Measurements from ENCODE around the gene ELL2.
"Not testable (repeated sequence)": the region's sequence is repeated elsewhere in the genome, so short reads cannot be mapped to it uniquely, and the experiment has no call there.

The ELL2 gene

DNA sequence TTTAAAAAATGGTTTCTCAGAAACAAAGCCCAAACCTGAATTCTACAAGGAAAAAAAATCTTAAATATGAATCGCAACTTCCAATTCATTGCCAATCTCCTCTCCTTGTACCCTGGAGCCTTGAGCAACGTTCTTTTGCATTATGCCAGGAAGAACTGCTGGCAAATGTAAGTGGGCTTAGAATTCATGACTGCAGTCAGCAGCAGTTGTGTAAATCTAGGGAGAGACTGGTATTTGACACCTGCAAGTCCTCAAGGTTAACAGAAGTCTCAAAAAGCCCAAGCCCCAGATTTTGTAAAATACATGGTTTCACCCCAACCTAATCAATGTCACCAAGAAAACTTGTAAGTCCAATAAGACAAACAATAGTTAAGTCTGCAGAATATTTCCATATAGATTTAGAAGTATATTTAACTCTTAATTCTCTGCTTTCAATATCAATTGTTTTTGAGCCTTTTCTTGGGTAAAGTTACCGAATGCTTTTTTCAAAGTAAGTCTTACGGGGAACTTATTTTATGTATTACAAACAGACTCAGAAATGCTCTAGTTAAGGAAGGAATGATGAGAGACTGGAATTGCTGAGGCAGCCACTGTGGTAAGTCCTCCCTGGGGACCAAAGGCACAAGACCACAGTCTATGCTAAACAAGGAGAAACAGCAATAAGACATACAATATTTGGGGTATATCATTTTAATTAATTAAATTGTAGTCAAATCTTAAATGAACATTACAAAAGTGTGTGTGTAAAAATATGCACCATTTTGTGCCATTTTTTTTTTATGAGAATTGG is 31.3 kb downstream of the ELL2 start:
- no peak for DNase-seq (ENCODE audit: low spot score)

DNA sequence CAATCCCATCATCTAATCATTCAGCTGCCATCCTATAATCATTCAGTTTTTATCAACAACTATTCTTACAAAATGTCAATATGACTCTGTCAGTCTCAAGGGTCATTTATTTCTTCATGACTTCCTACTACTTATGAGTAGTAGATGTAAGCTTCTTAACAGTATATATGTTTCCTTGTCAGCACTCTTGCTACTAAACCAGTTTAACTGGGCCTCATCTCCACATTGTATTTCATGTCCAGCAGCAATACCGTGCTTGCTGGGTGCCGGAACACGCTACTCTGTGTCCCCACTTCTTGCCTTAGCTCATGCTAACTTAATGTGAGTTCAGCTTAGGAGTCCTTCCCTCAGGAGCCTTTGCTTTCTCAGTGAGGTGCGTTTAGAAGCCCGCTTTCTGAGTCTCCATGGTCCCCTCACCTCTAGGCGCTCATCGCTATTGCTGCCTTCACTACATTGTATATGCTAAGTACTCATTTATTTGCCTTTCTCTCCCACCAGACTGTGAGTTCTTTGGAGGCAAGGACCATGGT is 32.9 kb downstream of the ELL2 start:
- DNase-seq (ENCODE audit: low spot score) = no peak

DNA sequence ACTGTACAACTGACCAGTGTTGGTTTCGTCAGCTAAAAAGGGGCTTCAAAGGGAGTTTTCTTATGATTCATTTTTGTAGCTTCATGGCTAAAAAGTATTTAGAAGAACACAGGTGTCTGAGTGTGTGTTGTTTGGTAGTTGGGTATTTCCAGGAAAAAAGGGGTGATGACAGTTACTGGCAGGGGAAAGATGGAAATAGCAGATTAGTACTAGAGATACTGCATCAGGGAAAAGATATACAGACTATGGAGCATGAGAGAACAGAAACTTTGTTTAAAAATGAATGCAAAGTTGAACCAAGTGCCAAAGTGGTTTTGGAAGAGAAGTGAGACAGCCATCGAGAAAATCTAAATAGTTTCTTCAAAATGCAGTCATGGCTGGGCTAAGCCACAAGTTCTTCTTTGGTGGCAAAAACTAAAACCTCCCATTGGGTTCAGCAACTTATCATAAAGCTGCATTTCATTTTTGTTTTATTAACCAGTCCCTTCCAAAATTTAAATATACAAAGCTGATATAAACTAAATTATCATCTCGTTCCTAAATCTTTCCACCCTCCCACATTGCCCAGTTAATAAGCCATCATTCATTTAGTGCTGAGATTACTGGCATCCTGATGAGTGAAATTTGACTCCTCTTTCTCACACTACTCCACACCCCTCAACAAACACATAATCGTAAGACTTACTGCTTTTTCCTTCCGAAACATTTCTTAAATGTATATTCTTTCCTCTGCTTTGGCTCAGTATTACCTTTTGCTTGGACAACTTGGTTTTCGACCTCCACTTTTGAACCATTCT is 33.5 kb downstream of the ELL2 start:
- no peak for DNase-seq (ENCODE audit: low spot score)

DNA sequence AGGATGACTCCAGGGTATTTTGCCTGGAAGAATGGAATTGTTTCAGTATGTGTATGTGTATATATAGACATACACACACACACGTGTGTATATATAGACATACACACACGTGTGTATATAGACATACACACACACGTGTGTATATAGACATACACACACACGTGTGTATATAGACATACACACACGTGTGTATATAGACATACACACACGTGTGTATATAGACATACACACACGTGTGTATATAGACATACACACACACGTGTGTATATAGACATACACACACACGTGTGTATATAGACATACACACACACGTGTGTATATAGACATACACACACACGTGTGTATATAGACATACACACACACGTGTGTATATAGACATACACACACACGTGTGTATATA is 34.4 kb downstream of the ELL2 start:
- not testable (repeated sequence) for DNase-seq (ENCODE audit: low spot score)

DNA sequence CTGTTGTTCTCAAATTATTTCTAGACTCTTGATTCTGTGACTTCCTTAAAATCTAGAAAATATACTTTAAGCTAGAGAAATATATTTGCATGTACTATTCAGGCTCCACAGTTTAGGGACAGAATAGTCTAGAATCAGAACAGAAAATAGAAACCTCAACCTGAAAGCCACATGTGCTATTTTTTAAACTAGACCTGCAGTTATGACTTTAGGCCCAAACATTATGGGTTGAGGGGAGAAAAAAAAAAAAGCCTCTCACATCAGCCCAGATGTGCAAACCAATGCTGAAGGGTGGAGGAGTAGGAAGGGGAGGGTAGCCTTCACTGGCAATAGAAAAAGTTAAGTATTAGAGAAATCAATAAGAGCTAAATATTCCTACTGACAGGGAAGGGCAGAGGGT is 35.7 kb downstream of the ELL2 start:
- DNase-seq (ENCODE audit: low spot score) = no peak

DNA sequence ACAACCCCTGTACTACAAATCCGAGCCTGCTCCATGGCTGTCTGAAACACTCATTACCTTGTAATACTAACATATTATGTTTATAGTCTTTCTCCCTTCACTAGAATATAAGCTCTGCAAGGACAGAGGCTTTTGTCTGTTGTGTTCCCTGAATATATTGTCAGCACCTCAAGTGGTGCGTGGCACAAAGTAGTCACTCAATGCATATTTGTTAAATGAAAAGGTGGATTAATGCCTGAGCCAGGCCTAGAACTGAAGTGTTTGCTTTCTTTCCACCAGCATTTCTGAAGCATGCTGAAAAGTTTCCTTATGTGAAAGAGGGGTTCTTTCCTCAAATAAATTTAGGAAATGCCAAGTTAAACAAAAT is 36.3 kb downstream of the ELL2 start:
- DNase-seq (ENCODE audit: low spot score) = no peak

DNA sequence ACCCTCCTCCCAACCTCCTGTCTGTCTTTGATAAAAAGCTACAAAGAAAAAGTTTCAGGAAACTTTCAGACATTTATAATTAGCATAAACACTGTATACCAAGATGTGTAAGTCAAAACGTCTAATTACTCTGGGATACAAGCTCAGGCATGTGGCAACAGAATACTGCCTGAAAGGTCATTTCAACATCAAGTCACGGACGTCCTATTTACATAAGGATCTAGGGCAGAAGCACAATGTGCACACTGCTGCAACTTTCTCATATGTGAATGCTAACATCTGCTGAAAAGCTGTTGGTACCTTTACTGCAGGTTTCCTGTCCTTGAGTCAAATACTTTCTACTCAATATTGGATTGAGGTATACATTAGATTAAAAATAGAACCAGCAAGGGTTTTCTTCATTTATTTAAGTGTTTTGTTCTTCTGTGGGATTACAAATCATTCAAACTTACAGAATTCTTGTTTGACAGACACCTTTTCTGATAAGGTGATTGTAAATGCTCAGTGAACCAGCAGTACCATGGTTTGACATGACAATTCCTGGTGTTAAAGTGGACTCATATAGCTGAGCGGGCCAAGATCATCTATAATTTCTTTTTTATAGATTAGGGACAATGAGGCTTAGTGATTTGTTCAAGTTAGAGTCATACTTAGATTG is 36.8 kb downstream of the ELL2 start:
- no peak for DNase-seq (ENCODE audit: low spot score)

DNA sequence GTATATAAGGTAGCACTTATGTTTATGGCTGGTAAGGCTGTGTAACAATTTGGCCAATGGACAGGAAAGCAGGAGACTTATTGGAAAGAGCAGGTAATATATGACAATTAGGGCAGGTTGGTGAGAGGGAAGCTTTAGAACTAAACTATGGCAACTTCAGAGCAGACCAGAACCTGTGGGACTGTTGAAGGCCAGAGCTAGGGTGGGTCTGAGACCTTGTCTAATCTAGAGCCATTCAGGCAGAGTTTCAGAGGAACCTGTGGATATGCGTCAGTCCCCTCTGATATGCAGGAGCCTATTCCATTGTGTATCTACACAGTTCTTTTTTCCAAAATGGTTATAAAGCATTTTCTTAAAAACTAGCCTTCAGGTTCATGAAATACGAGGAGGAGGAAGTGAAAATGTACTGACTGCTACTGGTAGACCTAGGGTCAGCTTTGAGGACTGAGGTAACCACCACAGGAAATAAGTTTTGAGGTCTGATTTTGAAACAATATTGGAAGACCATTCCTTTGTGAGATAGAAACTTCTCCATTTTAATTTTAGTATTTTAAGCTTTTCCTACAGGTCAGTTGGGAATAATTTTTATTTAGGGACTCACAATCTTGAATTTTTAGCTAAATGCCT is 37.6 kb downstream of the ELL2 start:
- DNase-seq (ENCODE audit: low spot score) = no peak

DNA sequence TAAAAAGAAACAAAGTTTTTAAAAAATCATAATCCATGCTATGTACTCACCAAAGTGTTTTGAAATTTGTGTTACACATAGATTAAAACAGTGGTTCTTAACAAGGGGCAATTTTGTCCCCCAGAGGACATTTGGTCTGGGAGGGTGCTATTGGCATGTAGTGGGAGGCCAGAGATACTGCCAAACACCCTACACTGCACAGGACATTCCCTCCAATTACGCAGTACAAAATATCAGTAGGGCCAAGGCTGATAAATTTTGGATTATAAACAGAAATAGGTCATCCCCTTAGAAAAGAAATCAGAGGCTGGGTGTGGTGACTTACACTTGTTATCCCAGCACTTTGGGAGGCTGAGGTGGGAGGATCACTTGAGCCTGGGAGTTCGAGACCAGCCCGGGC is 38.9 kb downstream of the ELL2 start:
- DNase-seq (ENCODE audit: low spot score) = no peak

DNA sequence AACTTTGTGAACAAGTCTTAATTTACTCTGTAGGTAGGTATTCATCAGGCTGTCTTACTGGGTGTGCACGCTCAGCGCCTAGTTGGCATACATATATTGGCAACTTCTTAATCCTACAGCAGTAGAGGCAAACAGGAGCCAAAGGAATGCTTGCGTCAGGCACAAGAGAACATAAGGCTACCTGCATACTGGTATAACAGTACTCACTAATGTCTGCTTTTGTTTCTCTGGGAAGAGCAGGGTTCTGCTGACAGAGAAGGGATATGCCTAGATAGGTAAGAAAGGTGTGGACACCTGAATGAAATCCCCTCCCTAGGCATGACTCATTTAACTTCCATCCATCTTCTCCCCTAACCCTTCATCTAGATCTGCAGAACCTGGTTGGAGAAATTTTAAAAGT is 40.1 kb downstream of the ELL2 start:
- no peak for DNase-seq (ENCODE audit: low spot score)

DNA sequence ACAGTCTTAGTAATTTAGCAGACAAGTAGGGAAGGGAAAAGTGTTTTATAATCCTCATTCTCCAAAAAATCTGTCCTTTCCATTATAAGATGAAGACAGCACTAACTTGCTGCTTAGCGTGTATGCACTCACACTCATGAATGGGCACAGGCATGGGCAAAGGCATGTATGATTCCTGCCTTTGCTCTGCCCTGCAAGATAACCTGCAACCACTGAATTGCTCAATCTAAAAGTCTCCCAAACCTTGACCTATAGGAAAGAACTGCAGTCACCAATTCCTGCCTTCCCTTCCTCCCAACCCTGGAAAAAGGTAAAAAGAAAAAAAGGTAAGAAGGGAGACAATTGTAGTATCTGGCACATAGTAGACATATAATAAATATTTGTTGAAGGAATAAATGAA is 40.8 kb downstream of the ELL2 start:
- DNase-seq (ENCODE audit: low spot score) = no peak

DNA sequence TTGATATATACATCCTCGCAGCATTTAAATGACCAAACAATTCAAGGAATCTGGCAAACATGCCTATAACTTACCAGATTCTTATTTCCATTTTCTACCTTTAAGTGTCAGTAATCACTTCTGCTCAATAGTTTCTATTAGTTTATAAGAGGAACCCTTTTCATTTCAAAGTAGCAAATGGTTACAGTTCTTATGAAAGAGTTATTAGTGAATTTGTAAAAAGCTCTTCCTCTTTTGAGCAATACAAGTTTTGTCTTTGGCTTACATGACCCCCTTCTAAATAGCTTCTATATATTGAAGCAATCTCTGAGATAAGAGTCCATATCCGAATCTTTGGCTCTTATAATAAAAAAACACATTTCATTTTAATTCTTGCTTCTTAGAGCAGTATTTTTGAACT is 42.0 kb downstream of the ELL2 start:
- DNase-seq (ENCODE audit: low spot score) = no peak

DNA sequence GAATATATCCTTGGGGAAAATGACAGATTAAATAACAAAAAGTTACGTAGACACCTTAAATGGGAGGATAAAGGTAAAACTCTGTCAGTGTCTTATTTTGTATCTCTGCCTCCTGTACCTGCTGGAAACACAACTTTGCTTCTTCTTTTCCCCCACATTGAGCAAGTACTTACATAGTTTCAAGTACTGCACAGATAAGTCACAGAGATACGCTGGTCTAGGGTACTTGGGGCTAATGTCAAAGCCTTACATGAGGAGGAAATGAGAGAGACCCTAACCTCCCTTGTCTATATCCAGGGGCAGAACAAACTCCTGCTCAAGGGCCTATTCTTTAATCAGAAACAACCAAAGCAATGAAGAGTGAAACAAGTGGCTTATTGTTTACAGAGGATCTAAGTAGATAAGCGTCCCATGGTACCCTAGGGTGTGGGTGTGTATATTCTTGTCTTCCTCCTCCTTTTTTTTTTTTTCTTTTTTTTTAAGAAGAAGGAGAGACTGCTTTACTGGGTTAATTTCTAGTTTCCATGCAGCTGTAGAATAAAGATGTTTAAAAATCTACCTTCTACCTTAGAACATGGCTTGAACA is 43.1 kb downstream of the ELL2 start:
- DNase-seq (ENCODE audit: low spot score) = no peak

DNA sequence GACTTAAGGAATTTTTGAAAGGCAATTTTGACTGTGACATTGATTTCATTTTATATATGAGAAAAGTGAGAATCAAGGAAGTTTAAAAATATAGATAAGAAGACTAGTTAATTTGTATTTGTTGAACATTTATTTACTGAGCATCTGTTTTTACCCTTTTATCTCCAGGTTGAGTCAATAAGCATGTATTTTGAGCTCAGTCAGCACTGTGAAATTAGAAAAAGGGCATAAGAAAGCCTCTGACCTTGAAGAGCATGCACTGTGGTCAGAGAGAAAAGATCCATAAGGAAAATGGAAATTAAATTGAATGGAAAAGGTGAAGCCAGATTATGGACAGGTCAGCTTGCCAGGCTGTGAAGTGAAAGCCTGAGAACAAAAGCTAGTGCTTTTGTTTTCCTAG is 44.4 kb downstream of the ELL2 start:
- DNase-seq (ENCODE audit: low spot score) = no peak

DNA sequence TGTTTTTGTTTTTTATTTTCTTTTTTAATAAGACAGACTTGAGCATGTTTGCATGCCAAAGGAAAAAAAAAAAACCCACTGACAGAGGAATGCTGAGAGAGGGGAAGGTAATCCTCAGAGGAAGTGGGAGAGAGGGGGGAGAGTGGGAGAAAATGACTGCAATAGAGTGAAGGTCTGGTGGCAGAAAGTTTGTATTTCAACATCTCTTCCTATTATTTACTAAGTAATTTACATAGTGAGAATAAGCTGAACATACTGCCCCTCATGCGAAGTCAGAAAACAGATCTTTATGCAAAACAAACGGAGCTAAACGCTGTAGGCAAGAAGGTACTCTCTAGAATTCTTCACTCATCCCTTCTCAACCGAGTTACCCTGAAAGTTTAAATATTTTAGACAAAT is 45.0 kb downstream of the ELL2 start:
- no peak for DNase-seq (ENCODE audit: low spot score)

DNA sequence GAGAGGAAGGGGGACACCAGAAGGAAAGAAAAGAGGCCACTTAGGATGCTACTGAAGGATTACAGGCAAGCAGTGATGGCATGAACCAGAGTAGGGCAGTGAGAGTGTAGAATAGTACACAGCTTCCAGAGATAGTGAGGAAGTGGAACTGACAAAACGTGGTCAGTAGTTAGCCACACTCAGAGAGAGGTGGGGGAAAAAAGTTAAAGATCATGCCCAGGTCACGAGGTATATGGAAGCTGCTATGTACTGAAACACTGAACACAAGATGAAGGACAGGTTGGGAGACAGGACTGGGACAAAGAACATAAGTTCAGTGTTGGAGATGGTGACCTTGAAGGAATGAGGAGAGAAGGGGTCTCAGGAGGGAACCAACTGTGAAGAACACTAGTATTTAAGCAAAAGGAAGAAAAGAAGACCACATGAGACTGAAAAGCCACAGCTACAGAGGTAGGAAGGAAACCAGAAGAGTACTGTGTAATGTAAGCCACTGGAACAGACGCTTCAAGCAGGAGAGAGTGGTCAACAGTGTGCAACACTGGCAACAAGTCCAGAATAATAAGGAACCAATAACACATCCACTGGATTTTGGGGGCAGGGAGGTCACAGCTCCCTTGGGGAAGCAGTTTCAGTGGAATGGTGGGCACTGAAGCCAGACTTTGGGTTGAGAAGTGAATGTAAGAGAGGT is 45.5 kb downstream of the ELL2 start:
- DNase-seq (ENCODE audit: low spot score) = no peak

DNA sequence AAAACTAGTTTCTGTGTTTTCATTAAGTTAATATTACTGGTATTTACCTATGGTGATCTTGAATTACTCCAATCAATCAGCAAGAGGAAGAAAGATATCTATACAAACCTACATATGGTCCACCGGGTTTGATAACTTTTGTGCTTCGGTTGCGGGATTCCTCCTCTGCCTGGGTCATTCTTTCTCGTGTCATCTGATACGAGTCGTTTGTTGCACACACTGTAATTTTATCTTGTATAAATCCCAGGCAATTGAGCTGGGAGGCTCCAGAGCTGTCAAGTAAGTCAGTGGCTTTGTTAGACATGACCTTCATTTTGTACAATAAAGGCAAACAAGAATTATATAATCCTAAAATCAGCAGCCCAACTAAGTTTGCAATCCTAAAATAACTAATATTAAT is 48.0 kb downstream of the ELL2 start:
- DNase-seq (ENCODE audit: low spot score) = no peak

DNA sequence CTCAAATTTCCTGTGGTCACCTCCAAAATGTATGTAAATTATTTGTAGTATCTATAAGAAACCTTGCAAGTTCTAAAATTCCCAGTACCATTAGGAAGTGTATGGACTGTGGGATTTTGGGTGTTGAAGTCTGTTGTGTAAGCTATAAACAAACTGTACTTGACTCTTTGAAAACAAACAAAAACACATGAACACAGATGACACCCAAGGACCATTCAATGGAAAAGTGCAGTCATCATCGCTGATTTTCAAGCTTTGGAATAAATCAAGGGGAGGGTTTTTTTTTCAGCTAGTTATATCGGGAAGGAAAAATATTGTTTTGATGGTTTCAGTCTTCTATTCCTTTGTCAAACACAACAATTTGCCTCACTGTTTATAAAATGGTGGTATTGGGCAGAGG is 49.6 kb downstream of the ELL2 start:
- no peak for DNase-seq (ENCODE audit: low spot score)

DNA sequence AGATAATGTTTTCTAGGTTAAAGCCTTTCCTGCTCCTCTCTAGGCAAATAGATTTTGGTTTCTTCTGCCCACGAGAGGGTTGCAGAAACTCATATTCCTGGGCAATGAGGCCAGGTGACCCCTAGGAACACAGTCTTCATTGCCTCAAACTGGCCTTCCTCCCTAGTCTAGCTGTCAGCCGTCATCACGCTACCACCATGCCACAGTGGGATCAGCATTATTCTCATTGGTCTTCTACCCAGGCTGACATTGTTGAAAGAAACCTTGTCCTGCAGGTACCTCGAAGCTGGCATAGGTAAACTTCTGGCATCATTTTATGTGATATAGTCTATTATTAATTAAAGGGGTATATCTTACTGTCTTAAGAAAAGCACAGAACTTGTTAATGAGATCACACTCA is 51.1 kb downstream of the ELL2 start:
- no peak for DNase-seq (ENCODE audit: low spot score)

DNA sequence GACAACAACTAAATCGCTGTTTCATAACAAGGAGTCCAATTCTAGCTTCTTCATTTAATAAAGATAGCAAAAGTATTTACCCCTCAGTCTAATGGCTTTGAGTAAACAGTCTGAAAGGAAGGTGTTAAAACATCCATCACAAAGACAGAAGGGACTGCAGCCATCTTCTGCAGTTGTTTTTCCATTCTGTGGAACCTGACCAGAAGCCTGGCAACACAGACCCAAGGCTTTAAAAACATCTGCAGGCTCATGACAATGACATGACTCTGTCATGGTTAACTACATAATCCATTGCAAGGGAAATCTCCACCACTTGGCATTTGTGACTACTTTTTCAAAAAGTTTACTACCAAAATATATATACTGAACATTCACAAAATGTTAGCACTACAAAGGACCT is 51.9 kb downstream of the ELL2 start:
- no peak for DNase-seq (ENCODE audit: low spot score)

DNA sequence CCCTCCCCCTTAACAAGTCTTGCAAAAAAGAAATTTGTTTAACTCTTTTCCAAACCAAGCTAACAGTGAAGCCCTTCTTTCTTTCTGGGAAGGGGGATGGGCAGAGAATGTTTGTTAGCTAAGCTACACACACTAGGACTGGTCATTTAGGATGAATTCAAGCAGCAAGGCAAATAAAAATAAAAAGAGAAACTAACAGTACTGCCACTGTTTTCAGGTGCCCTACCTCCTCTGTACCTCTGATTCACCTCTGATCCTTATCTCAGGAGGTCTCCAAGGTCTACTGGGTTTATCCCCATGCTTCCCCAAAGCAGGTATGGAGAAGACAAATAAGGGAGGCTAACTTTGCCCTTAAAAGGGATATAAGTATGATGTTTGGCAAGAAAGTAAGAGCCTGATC is 52.9 kb downstream of the ELL2 start:
- DNase-seq (ENCODE audit: low spot score) = no peak
